Activated CD4-positive, CD25-positive, alpha-beta regulatory T cell treated with anti-CD3 and anti-CD28 coated beads, Interleukin-2, amount 50 U/mL, for 24 hours (primary cell): Measurements from ENCODE around the gene HTR1D.
"Not testable (repeated sequence)": the region's sequence is repeated elsewhere in the genome, so short reads cannot be mapped to it uniquely, and the experiment has no call there.

Source experiments
- ATAC-seq, 2 donors: fragments of 150-1000 bp; cut with Tn5 transposase; one replicate each; pipeline ENCODE4 v1.10.0; 2021; ENCODE audit warnings: mild to moderate bottlenecking in 1 of 2, moderate library complexity in 1 of 2

The HTR1D gene

GRCh38 chr1:23217421-23218115 is at the start of gene HTR1D:
TSS of gene HTR1D (minus strand) at chr1:23217502. CDS start at chr1:23194219, 23,283 bp downstream.
- ATAC-seq: no peak

GRCh38 chr1:23263380-23263887 is 46.1 kb upstream of the HTR1D start:
- no peak for ATAC-seq

- not testable (repeated sequence) for ATAC-seq
These were observed 40.8 kb upstream of the HTR1D start for GRCh38 chr1:23258082-23258481.

GRCh38 chr1:23257371-23257770 is 40.1 kb upstream of the HTR1D start:
- ATAC-seq: not testable (repeated sequence)

GRCh38 chr1:23254584-23254983 is 37.3 kb upstream of the HTR1D start:
- no peak for ATAC-seq

- ATAC-seq: no peak
These were observed 34.5 kb upstream of the HTR1D start for GRCh38 chr1:23251812-23252211.

GRCh38 chr1:23249787-23250454 is 32.6 kb upstream of the HTR1D start:
- no peak for ATAC-seq

GRCh38 chr1:23247276-23247675 is 30.0 kb upstream of the HTR1D start:
- ATAC-seq: no peak

- no peak for ATAC-seq
These were observed 29.0 kb upstream of the HTR1D start for GRCh38 chr1:23246274-23246673.

GRCh38 chr1:23244256-23244761 is 27.0 kb upstream of the HTR1D start:
- no peak for ATAC-seq

- ATAC-seq: no peak
These were observed 25.1 kb upstream of the HTR1D start for GRCh38 chr1:23242414-23242813.

- no peak for ATAC-seq
These were observed 22.5 kb upstream of the HTR1D start for GRCh38 chr1:23239638-23240295.

GRCh38 chr1:23238565-23238964 is 21.3 kb upstream of the HTR1D start:
- no peak for ATAC-seq

- no peak for ATAC-seq
These were observed 20.2 kb upstream of the HTR1D start for GRCh38 chr1:23237508-23237907.

- no peak for ATAC-seq
These were observed 10.5 kb upstream of the HTR1D start for GRCh38 chr1:23227806-23228205.

GRCh38 chr1:23224739-23225648 is 7.7 kb upstream of the HTR1D start:
- no peak for ATAC-seq

GRCh38 chr1:23223963-23224362 is 6.7 kb upstream of the HTR1D start:
- ATAC-seq: not testable (repeated sequence)

- ATAC-seq: not testable (repeated sequence)
These were observed 6.2 kb upstream of the HTR1D start for GRCh38 chr1:23223490-23223951.

GRCh38 chr1:23222742-23223141 is 5.4 kb upstream of the HTR1D start:
- ATAC-seq: no peak

GRCh38 chr1:23222331-23222730 is 5.0 kb upstream of the HTR1D start:
- ATAC-seq: no peak

- no peak for ATAC-seq
These were observed 3.8 kb upstream of the HTR1D start for GRCh38 chr1:23221107-23221506.

GRCh38 chr1:23216771-23217420 is 406 bp downstream of the HTR1D start:
- ATAC-seq: peak; percentile 36 to 48
